GM18499 (cell line): ENCODE data around the gene FLRT1.
"Not testable (repeated sequence)": the region's sequence is repeated elsewhere in the genome, so short reads cannot be mapped to it uniquely, and the experiment has no call there.

Experiments
- ATAC-seq: cut with Tn5 transposase; IDR thresholded peaks from one replicate; pipeline ENCODE4 v1.9.1; 2021; ENCODE audit warnings: moderate number of reproducible peaks; ENCODE audit not compliant: insufficient read depth, unreplicated experiment

The FLRT1 gene

GRCh38 chr11:64042301-64042700 is 6.6 kb downstream of the FLRT1 start:
- no peak for ATAC-seq

DNA sequence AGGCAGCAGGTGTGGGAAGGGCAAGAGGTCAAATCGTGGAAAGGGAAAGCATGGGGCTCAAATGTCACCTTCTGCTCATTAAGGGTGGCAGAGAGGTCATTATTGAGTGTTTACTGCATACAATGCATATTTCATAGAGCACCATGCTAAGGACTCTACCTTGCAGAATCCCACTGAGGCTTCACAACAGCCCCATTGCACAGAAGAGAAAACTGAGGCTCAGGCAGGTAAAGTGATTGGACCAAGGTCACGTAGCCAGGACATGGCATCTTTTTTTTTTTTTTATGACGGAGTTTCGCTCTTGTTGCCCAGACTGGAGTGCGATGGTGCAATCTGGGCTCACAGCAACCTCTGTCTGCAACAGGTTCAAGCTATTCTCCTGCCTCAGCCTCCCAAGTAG is 7.8 kb downstream of the FLRT1 start:
- ATAC-seq = no peak

- ATAC-seq = no peak
These were observed 9.1 kb downstream of the FLRT1 start for GRCh38 chr11:64044730-64045393.

GRCh38 chr11:64045700-64046099 is 10.0 kb downstream of the FLRT1 start:
- no peak for ATAC-seq

DNA sequence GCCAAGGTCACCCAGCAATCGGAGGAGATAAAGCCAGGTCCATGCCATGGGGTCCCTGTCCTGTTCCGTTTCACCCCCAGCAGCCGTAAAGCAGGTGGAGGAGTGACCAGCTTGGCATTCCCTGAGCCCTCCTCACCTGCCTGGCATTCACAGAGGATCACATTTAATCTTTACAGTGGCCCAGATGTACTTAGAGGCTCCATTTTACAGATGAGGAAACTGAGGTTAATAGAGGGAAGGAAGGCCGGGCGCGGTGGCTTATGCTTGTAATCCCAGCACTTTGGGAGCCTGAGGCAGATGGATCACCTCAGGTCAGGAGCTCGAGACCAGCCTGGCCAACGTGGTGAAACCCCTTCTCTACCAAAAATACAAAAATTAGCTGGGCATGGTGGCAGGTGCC is 11.6 kb downstream of the FLRT1 start:
- ATAC-seq = not testable (repeated sequence)

DNA sequence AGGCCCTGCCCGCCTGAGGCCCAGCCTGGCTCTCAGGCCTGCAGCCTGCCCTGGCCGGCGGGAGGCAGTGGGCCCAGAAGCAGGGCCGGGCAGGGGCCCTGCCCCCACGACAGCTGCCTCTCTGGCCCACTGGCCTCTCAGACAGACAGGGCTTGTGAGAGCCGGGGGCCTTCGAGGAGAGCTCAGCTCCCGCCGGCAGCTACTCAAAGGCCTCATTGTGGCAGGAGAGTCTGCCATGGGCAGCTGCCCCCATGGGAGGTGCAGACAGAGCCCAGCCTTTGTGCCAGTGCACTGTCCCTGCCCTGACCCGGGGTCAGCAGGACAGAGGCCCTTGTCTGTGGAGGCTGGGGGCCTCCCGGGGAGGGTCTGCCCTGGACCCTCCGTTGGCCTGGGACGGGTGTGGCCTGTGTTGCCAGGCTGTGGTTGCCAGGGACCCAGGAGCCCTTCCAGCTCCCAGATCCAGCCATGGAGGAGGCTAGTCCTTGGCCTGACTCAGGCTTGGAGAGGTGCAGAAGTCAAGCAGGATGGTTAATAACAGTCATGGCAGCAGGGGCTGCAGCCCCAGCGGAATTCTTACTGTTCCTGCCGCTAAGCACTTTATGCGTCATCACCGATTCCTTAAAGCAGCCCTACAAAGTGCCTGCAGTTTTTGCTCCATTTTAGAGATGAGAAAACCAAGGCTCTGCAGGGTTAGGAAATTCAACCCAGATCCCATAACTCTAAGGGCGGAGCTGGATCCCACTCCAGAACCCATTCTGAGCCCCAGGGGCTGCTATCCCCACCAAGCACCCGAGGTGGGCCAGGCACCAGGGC is 12.5 kb downstream of the FLRT1 start:
- ATAC-seq = no peak

DNA sequence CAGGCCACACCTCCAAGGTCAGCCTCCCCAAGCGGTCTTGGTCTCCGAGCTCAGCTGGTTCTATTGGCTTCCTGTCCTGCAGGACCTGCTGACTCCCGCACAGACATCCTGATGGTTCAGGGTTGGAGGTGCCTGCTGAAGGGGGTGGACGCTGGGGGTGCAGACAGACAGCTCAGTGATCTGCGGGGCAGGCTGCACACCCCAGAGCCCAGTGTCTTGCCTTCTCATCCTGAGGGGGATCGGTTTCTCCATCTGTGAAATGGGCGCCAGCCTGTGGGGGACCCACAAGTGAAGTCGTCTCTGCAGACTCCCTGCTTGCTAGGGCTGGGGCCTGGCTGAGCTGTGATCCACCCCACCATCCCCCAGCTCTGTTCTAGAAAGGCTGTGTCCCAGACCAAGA is 13.8 kb downstream of the FLRT1 start:
- no peak for ATAC-seq

DNA sequence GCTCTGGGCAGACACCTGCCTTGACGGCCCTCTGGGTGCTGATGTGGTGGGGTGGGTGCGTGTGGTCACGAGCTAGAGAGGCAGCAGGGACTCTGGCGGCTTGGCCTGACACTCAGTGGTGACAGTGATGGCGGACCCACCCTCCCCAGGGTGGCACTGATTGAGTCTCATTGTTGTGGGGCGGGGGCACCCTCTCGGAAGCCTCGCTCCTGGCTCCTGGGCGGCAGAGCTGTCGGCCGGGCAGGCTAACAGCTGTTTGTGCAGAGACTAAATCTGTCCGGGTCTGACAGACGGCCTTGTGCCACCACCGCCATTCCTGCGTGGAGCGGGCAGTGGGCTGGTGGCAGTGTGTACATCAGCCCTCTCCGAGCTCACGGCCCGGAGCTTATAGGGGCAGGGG is 15.6 kb downstream of the FLRT1 start:
- no peak for ATAC-seq

GRCh38 chr11:64052436-64052835 is 16.7 kb downstream of the FLRT1 start:
- no peak for ATAC-seq

- ATAC-seq = no peak
These were observed 17.3 kb downstream of the FLRT1 start for GRCh38 chr11:64052938-64053622.

- no peak for ATAC-seq
These were observed 18.0 kb downstream of the FLRT1 start for GRCh38 chr11:64053699-64054098.

GRCh38 chr11:64055077-64055476 is 19.3 kb downstream of the FLRT1 start:
- no peak for ATAC-seq

DNA sequence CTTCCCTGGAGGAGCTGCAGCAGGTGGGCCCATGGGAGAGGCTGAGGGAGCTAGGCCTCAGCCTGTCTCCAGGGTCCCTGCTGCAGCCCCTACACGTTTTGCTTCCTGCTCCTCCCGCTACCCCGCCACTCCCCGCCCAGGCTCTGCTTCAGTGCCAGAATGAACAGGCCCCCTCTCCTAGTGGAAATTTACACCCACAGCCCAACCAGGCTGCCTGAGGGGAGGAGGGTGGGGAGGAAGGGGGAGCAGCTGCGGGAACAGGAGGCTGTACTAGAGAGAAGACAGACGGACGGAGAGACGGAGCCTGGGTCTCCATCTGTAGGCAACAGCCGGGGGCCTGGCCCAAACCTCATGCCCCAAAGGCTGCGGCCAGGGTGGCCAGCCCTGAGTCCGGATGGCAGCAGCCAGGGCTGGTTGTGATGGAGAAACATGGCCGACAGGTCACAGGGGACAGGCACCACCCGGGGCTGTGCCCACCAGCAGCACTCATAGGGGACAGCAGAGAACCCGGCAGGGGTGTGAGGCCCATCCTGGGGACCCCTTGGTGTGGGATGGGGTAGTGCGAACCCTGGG is 20.6 kb downstream of the FLRT1 start:
- ATAC-seq = no peak

DNA sequence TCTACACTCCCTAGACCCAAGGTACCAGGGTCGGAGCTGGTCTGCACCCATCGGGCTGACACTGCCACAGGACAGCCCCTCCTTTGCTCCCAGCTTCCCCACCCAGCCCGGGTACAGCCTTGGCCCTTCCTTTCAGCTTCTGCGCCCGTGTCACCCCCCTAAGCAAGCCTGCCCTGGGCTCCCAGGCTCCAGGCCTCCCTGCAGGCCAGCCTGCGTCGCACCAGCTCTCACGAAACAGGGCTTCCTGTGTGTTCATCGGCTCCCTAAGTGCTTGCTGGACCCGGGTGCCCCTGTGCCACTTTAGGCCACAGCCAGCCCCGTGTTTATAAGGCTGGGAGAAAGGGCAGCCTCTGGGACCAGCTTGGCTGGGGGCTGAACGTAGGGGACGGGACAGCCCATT is 21.1 kb downstream of the FLRT1 start:
- no peak for ATAC-seq

- no peak for ATAC-seq
These were observed 22.2 kb downstream of the FLRT1 start for GRCh38 chr11:64057890-64058289.

GRCh38 chr11:64058494-64058893 is 22.8 kb downstream of the FLRT1 start:
- no peak for ATAC-seq

DNA sequence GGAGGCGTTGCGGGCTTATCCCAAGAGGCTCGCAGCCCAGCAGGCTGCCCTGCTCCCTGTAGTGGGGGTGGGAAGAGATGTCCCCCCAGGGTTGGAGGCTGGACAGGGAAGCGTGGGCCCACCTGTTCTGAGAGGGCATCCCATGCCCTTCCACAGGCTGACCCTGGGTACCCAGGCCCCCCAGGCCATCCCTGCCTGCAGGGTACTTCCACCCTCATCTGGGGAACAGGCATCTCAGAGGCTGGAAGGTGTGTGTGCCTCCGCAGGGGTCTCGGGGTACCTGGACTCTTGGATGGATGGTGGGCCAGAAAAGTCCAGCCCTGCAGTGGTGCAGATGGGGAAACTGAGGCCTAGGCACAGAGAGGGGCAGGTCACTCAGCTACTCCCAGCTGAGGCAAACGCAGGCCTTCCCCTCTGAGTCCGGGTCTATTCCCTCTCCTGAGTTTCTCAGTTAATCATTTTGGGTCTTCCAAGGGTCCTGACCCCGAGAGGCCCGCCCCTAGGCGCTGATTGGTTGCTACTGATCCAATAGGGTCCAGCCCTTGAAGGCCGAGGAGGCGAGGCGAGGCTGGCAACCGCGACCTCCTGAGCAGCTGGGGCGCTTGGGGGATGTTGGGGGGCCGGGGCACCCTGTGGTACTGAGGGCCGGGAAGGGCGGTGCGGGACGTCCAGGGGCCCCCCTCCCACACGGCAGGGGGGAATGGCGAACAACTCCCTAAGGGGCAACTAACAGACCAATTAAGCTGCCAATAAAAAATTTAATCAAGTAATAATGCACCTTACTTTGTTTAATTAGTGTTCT is 23.8 kb downstream of the FLRT1 start:
- ATAC-seq = no peak

DNA sequence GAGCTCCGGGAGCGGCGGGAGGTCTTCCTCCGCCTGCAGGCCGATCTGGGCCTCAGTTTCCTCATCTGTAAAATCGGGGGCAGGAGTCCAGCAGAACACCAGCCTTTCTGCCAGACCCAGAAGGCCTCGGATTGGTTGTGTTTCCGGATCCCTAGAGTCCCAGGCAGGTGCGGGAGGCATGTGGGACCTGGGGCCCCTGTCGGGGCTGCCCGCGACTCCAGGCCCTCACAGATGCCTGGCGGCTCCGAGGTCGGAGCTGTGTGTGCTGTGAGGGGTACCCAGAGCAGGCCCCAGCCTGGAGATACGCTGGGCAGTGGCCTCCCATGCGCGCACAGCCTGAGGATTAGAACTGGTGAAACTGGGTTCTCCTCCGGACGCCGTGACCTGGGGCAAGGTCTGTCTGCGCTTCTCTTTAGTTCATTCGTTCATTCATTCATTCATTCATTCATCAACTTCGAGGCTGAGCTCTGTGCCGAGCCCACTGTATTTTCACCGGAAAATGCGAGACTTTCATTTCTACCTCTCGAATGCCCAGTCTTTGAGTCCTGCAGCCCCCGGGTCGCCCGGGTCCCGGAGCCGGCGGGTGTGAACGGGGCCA is 24.6 kb downstream of the FLRT1 start:
- no peak for ATAC-seq

DNA sequence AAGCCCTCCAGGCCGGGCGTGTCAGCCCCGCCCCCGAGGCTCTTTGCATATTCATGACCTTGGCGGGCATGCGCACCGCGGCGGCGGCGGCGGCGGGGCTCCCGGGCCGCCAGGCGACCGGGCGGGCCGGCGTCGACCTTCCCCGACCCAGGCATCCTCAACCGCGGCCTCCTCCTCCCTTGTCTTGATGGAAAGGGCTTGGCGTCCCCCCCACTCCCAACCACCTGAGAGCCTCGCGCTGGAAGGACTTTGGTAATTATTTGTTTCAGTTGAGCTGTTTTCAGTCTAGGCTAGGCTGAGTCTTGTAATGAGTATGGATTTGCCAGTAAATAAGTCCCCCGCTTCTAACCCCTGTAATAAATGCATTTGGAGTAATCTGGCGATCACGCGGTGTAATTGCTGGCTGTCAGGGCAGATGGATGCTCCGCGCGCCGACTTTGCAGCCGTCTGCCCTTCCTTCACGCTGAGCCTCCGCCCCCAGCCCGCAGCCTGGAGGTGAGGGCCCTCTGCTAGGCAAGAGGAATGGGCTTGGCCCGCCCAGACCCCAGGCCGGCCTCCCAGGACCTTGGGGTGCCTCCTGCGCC is 25.2 kb downstream of the FLRT1 start:
- no peak for ATAC-seq
